ENCODE results near the gene TMEM14A.

Gene TMEM14A

GRCh38 chr6:52670502-52671409, at the start of gene TMEM14A:
Gene TMEM14A (plus strand): TSS chr6:52671113. CDS start chr6:52677103, 5,990 bp downstream.
- Histone ChIP-seq H3K9me3 (ENCODE audit: severe bottlenecking) (no peaks in the 10 kb centered on the region), H3K36me3 (peaks cover 7% of the 10 kb centered on the region), H3K4me3 (ENCODE audit: low read depth, low read length) (peak within 1 kb of the TSS; percentile 84), H3K27me3 (ENCODE audit: insufficient read depth, low read depth, severe bottlenecking) (no peaks in the 10 kb centered on the region), H3K27ac (peak within 1 kb of the TSS; percentile 62)
- DNase-seq, result peak; percentile 100
- 0 out of 2 replicates have a peak, but pooled peaks have one; percentile 17 for TF ChIP-seq CTCF (IDR thresholded peaks at IDR 0.05; ENCODE audit: low read depth, low read length)

- Histone ChIP-seq H3K4me3 (ENCODE audit: low read depth, low read length) (no peak overlapping the region), H3K27ac (no peak overlapping the region), H3K9me3 (ENCODE audit: severe bottlenecking) (no peaks in the 10 kb centered on the region), H3K27me3 (ENCODE audit: insufficient read depth, low read depth, severe bottlenecking) (no peaks in the 10 kb centered on the region), H3K36me3 (no peaks in the 10 kb centered on the region)
- no peak for DNase-seq
- no peak for TF ChIP-seq CTCF (IDR thresholded peaks at IDR 0.05; ENCODE audit: low read depth, low read length)
Observed at GRCh38 chr6:52621631-52622030, 49.3 kb upstream of the TMEM14A start.

- no peak for TF ChIP-seq CTCF (IDR thresholded peaks at IDR 0.05; ENCODE audit: low read depth, low read length)
- Histone ChIP-seq H3K27me3 (ENCODE audit: insufficient read depth, low read depth, severe bottlenecking) (no peaks in the 10 kb centered on the region), H3K9me3 (ENCODE audit: severe bottlenecking) (no peaks in the 10 kb centered on the region), H3K36me3 (no peaks in the 10 kb centered on the region), H3K4me3 (ENCODE audit: low read depth, low read length) (no peak overlapping the region), H3K27ac (no peak overlapping the region)
- no peak for DNase-seq
Observed at GRCh38 chr6:52622810-52623209, 48.1 kb upstream of the TMEM14A start.

GRCh38 chr6:52632011-52632410, 38.9 kb upstream of the TMEM14A start:
- no peak for TF ChIP-seq CTCF (IDR thresholded peaks at IDR 0.05; ENCODE audit: low read depth, low read length)
- Histone ChIP-seq H3K27me3 (ENCODE audit: insufficient read depth, low read depth, severe bottlenecking) (no peaks in the 10 kb centered on the region), H3K9me3 (ENCODE audit: severe bottlenecking) (no peaks in the 10 kb centered on the region), H3K27ac (no peak overlapping the region), H3K36me3 (no peaks in the 10 kb centered on the region), H3K4me3 (ENCODE audit: low read depth, low read length) (no peak overlapping the region)
- DNase-seq, result no peak

- no peaks in the 10 kb centered on the region for H3K9me3 ChIP-seq (ENCODE audit: severe bottlenecking)
- H3K27ac ChIP-seq, result no peak overlapping the region
- no peak for TF ChIP-seq CTCF (IDR thresholded peaks at IDR 0.05; ENCODE audit: low read depth, low read length)
- H3K4me3 ChIP-seq (ENCODE audit: low read depth, low read length), result no peak overlapping the region
- H3K36me3 ChIP-seq, result no peaks in the 10 kb centered on the region
- H3K27me3 ChIP-seq (ENCODE audit: insufficient read depth, low read depth, severe bottlenecking), result no peaks in the 10 kb centered on the region
- DNase-seq, result no peak
Observed at GRCh38 chr6:52634211-52634610, 36.7 kb upstream of the TMEM14A start.
